GM18517 (cell line): Measurements from ENCODE around the gene NOTO.
A peak's percentile ranks its signal among the peaks of the same experiment; 100 is the strongest.
"Not testable (repeated sequence)": the region's sequence is repeated elsewhere in the genome, so short reads cannot be mapped to it uniquely, and the experiment has no call there.

Experiments used
- ATAC-seq: cut with Tn5 transposase; IDR thresholded peaks from one replicate; pipeline ENCODE4 v1.9.1; 2021; ENCODE audit warnings: mild to moderate bottlenecking, moderate library complexity; ENCODE audit not compliant: unreplicated experiment

The NOTO gene

DNA sequence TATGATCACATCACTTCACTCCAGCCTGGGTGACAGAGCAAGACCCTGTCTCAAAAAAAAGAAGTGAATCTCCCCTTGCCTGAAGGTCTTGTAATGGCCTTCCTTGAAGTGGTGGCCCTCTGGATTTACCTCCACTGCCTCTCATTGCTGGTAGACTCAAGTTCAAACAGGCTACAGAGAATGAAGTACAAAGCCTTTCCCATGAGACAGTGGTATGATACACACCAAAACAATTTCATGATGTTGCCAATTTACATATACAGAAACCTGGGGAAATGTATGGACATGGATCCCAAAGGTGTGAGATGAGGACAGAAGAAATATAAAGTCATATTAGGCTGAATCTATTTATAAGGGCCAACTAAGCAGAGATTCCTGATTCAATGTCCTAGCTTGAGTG is 4.8 kb upstream of the NOTO start:
- no peak for ATAC-seq

DNA sequence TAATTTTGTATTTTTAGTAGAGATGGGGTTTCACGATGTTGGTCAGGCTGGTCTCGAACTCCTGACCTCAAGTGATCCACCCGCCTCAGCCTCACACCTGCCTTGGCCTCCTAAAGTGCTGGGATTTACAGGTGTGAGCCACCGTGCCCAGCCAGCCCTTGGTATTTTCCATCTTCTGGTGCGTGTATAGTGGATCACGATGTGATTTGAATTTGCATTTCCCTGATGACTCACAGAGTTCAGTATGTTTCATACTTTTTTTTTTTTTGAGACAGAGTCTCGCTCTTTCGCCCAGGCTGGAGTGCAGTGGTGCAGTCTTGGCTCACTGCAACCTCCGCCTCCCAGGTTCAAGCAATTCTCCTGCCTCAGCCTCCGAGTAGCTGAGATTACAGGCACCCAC is 2.1 kb upstream of the NOTO start:
- not testable (repeated sequence) for ATAC-seq

DNA sequence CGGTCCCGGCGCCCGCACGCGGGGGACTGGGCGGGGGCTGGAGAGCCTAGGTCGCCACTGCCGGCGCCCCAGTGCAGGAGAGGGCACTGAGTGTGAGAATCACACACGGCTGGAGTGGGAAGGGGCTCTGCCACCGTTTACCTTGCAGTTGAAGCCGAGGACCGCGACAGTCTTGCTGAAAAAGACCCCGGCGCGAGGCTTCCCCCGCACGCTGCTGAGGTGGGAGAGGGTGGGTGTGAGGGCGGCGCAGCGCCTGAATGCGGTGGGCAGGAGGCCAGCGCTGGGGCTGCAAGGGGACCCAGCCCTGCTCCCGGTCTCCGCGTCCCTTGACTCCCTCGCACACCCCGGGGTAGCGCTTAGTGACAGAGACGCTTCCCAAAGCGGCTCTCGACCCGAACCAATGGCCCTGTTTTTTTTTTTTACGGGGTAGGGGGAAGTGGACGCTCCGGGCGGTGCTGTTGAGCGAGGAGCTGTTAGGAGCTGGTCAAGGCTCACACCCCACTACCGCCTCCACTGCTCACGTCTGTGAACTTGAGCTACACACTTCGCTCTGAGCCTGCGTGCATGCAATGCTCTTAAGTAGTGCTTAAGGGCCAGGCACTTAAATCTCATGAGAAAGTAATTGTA is 794 bp downstream of the NOTO start:
- no peak for ATAC-seq

DNA sequence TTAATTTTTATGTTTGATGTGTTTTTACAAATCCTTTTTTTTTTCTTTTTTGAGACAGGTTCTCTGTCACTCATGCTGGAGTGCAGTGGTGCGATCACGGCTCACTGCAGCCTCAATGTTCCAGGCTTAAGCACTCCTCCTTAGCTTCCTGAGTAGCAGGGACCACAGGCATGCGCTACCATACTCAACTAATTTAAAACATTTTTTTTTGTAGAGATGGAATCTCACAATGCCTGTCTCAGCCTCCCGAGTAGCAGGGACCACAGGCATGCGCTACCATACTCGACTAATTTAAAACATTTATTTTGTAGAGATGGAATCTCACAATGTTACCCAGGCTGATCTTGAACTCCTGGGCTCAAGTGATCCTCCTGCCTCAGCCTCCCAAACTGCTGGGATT is 3.2 kb downstream of the NOTO start:
- ATAC-seq, result no peak

DNA sequence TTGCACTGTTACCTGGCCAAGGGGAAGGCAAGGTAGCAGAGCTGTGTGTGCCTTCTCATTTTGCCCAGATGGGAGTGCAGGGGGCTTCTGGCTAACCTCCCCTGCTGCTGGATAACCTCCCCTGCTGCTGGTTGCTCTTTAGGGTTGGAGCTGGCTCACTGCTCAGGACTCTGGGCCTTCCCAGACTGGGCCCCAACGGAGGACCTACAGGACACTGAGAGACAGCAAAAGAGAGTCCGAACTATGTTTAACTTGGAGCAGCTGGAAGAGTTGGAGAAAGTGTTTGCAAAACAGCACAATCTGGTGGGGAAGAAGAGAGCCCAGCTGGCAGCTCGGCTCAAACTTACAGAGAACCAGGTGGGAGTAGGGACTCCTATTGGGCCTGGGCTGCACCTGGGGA is 5.9 kb downstream of the NOTO start:
- no peak for ATAC-seq

DNA sequence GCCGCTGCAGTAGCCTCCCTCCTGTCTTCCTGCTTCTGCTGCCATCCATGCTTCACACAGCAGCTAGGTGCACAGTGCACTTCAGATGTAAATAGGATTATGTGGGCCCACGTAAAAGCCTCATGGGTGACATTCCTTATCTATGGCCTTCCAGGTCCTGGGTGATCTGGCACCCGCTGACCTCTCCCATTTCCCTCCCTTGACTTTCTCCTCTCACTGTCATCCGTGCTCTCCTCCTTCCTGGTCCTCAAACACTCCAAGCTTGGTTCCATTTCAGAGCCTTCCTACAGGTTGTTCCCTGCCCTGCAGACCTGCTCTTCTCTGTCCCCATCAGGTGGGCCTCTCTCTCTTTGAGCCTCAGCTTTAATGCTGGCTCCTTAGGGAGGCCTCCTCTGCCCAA is 7.6 kb downstream of the NOTO start:
- ATAC-seq, result no peak

DNA sequence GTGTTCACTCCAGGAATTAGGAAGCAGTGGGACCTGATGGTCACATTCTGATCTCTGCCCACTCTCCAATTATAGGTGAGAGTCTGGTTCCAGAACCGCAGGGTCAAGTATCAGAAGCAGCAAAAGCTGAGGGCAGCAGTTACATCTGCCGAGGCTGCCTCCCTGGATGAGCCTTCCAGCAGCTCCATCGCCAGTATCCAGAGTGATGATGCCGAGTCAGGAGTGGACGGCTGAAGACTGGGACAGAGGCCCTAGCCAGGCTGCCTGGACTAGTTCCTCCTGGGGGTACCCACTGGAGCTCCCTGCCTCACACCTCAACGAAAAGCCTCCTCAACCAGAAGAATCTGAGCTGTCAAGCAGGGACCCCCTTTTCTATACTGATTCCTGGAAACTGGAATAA is 8.3 kb downstream of the NOTO start:
- ATAC-seq, result no peak

DNA sequence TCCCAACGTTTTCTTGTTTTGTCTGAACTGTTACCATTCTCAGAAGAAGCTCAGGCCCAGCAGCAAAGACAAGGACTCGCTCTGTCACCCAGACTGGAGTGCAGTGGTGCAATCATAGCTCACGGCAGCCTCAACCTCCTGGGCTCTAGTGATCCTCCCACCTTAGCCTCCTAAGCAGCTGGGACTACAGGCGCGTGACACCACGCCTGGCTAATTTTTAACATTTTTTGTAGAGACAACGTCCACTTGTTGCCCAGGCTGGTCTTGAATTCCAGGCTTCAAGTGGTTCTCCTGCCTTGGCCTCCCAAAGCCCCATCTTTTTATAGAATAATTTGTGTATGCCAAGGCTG is 9.7 kb downstream of the NOTO start:
- no peak for ATAC-seq

DNA sequence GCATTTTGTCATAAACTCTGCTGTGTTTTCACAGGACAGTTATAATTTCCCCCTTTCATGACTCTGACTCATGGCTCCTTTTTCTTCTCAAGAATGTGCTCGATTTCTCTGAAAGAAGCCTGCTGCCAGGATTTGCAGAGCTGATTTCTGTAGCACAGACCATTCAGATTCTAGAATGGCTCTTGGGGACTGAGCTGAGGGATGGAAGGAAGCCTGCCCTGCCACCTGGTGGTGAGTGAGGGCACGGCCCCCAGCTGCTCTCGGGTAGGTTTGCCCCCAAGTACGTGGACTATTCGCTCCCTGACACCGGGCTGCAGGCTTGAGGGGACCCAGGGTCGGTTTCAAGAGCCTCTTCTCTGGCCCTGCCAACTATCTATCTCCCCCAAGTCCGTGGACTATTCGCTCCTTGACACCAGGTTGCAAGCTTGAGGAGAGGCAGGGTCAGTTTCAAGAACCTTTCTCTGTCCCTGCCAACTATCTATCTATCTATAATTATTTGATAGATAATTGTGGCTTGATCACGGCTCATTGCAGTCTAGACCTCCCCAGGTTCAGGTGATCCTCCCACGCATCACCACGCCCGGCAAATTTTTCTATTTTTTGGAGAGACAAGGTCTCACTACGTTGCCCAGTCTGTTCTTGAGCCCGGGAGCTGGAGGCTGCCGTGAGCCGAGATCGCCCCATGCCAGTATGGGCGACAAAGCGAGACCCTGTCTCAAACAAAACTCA is 10.2 kb downstream of the NOTO start:
- peak; percentile 58 for ATAC-seq

DNA sequence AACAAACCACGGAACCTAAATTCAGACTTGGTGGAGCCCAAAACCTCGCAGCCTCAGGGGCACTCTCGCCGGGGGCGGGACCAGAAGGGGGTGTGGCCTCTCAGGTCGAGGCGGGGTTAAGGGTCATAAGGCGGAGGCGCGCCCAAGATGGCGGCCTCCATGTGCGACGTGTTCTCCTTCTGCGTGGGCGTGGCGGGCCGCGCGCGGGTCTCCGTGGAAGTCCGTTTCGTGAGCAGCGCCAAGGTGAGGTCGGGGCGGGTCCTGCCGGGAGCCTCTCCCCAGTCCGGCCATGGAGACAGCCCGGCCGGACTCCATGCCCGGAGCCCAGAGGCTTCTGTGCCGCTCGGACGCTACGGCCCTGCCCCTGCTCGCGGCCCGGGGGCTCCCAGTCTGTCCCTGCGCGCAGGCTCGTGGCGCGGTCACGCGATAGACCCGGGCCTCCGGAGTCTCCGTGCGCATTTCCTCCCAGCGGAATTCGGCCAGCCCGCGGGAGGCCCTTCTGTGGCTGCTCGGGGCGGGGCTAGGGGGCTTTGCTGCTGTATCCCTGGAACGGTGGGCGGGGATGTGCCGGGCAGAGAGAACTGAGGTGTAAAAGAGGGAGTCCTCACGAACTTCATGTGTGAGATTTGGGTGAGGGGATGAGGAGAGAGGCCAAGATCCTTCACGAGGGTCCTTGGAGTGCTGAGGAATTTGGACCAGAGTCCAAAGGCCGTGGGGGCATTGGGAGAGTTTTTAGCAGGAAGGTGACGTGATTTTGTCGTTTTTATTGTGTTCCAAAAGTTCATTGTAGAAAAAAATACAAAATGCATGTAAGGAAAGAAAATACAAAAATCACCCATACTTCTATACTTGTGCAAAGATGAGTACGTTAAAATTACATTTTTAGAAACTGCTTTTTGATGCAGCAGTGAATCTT is 12.0 kb downstream of the NOTO start, which contains the start of gene SMYD5:
Gene SMYD5 (plus strand): TSS at position 126 of the 916 bp plus-strand sequence. CDS start 22 bp downstream, at position 148.
- ATAC-seq, result peak; percentile 93

DNA sequence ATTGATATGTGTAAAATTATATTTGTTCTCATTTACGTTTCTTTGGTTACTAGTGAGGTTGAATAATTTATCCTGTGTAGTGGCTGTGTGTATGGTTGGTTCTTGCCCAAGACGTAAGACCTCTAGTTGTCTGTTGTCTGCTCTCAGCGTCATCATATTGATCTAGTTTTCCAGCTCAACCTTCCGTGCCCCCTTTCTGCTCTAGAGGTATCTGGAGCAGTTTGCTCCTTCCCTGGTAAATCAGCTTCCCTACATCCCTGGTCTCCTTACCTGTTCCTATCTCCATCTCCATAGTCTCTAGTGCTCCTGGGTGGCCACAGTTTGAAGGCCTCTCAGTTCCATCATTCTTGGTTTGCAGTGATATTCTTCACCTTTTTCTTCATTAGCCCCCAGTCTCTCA is 12.9 kb downstream of the NOTO start:
- no peak for ATAC-seq

DNA sequence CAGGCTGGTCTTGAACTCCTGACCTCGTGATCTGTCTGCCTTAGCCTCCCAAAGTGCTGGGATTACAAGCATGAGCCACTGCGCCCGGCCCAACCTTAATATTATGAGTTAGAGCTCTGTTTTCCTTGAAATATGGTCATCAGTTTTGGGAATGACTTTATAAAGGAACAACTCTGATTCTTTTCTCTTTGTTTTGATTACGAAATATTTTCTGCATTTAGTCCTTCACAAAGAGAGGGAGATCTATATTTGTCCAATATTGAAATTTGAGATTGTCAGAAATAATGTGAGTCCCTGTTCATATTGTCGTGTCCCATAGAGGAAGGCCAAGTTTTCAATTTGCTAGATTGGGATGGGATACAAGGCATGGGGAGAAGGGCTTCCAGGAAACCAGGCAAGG is 14.8 kb downstream of the NOTO start:
- no peak for ATAC-seq

DNA sequence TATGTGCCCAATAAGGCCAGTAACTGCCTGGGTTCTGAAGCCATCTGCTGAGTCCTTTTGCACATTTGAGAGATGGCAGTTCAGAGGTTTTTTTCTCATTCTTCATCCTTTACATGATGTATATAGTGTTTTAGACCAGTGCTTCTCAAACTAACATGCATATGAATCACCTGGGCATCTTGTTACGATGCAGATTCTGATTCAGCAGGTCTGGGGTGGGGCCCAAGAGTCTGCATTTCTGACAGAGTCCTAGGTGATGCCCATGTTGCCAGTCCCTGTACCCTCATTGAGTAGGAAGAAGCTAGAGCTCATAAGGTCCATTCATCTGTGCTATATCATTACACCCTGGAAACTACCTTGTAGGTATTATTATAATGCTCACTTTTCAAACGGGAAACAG is 15.5 kb downstream of the NOTO start:
- ATAC-seq, result no peak

DNA sequence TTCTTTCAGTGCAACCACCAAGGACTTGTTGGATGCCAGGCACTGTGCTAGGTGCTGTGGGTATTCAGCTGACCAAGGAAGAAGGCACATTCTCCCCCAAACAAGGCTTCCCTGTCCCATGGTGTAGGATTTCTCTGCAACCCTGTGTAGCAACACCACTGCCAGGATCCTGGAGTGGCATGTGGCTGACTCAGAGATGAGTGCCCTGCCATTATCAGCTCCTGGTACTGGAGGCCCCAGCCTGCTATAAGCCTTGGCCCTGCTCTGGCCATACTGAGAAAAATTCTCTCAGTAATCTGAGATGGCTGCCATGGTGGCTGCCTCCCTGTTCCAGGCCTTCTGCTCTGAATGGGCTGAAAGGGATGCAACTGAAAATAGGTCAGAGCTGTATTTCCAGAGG is 15.9 kb downstream of the NOTO start:
- ATAC-seq, result no peak

DNA sequence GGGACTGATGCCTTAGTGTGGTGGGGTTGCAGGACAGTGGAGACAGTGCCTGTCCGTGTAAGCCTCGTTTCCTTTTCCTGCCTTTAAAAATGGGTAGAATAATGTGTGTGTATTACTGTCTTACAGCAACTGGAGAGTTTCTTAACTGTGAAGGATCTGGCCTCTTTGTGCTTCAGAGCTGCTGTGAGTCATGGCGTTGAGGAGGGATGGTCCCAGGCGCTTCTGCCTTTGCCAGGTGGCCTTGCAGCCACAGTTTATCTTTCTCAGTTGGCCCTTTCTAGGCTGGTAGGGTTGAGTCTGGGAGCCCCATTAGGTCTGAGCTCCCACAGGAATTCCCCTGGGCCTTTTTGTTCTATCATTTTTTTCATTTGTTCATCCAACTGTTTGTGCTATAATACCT is 21.4 kb downstream of the NOTO start:
- ATAC-seq, result no peak

DNA sequence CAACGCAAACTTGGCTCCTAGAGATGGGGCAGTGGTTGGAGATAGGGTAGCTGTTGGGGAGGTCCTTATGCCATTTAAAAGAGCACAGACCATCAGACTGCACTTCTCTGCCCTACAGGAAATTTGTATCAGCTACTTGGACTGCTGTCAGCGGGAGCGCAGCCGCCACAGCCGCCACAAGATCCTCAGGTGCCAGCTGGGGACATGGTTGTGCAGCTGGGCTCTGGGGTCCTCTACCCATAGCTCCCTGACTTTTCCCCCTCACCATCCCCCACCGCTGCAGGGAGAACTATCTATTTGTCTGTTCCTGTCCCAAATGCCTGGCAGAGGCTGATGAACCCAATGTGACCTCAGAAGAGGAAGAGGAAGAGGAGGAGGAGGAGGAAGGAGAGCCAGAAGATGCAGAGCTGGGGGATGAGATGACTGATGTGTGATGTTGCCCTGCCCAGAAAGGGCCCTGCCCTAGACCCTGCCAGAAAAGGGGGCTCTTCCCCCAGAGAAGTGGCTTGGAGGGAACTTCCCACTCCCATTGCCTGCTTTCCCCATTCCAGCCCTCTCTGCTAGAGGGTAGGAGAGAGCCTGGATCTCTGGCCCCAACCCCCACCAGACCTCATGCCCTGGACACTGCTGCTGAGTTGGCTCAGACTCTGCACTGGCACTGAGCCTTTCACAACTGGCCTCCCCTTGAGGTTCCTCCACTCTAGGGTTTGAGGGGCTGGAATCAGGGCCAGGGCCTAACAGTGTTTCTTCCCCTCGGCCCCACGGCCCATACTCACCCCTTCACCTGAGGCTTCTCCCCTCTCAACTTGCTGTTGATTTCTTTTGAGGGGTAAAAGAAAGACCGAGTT is 23.4 kb downstream of the NOTO start:
- ATAC-seq, result no peak

DNA sequence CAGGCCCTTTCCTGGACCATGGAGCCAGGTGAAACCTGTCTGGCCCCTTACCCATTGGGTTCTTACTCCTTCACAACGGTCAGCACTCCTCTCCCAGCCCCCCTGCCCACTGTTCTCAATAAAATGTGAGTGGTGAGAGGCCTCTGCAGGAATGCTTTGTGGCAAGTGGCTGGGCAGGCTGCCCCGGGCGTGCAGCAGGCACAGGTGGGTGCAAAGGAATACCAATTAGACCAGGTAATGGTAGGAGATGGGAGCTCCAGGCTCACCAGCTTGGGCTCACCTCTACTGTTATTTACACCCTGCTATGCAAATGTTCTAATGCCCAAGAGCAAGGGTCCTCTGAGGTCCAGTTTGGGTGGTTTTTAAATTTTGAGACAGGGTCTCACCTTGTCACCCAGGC is 24.7 kb downstream of the NOTO start:
- ATAC-seq, result no peak

DNA sequence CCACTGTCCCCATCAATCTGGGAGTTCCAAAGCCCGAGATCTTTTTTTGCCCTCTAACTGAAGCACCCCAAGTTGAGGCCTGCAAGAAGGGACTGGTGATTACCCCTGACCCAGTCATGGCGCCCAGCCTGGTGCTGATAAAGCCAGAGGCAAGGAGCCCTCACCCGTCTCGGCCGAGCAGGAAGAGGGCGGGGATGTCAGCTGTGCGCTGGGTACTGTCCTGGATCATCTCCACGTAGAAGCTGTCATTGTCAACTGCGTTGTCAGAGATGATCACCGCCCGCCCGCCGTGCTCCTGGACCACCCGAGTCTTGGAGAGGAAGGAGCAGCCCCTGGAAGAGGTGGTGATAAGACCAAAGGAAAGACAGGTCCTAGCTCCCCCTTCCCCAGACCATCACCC is 26.3 kb downstream of the NOTO start:
- ATAC-seq, result no peak

DNA sequence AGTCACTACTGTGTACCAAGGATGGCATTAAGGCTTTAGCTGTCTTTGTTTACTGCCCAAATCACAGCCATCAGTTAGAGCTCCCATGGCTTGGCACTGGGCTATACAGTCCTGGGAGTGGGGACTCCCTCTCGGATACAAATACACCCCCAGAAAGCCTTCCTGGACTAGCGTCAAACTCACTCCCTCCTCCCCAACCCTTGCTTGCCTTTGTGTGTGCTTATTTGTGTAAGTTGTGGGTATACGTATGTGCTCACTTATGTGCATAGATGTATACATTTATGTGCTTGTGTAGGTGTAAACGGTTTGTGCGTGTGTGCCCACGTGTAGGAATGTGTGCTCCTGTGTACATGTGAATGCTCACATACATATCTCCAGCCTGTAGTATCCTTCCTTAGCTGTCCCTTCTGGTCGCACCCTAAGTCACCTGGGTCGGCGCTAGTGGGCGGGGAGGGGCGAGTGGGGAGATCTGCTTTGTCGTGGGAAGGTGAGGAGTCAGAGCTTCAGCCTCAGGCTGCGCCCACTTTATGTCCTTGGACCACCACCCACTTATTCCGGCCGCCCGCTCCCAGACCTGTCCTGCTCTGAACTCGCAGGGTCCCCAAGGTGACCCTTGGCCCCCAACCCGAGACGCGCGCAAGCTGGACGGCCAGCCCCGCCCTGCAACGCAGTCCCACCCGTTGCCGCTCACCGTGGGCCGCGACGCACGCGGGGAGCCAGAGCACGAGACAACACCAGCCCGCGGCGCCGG is 30.2 kb downstream of the NOTO start:
- ATAC-seq, result peak; percentile 5
